ENCODE data around the gene ABCA2.
"Not testable (repeated sequence)": the region's sequence is repeated elsewhere in the genome, so short reads cannot be mapped to it uniquely, and the experiment has no call there.

Gene ABCA2

DNA sequence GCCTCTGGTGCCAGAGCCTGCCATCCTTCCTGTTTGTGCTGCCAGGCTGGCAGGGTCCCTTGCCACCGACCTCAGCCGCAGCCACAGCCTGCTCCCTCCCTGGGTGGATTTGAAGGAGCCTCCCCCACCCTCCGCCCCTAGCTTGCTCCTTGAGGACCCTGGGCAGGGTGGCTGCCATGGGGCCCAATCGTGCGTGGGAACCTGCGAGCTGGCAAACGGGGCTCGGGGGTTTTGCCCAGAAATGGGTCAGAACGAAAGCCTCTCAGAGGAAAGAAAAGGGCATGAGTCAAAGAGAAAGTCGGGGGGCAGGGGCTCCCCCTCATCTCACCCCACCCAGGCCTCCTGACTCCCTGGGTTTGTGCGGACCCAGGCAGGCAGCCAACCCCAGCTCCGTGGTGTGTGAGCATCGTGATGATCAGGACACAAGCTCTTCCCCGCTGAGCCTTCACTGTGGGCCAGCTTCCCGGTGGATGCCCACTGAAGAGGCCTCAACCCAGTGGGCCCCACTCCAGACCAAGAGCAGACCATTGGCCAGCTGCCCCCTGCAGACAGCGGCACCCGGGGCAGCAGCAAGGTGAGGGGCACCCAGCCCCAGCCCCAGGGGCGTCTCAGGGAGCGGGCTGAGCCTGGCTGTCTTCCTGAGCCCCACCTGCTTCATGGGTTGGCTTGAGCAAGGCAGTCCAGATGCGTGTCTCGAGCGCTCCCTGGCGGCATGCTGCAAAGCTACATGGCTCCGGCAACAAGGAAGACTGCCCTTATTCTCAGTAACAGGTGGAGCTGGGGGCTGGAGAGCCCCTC is 6.9 kb upstream of the ABCA2 start:
- ChIA-PET CTCF (interaction anchor here (0.6 to 2.5 kb wide), 16 partner anchors 9 to 248 kb away, joined by 3 to 45 read pairs (median 4); partner anchors contain the start of genes AJM1 and NPDC1), POLR2A (interaction anchor here (0.9 to 3.0 kb wide), 4 partner anchors 42 to 137 kb away, joined by 3 to 14 read pairs (median 3); partner anchors contain the start of gene MAN1B1)
- TF ChIP-seq NFRKB (IDR thresholded peaks at IDR 0.05) (no peak), CTBP1 (IDR thresholded peaks at IDR 0.05; ENCODE audit: borderline replicate concordance) (no peak), ARNT (IDR thresholded peaks at IDR 0.05) (no peak), BHLHE40 (IDR thresholded peaks at IDR 0.05; ENCODE audit: borderline replicate concordance) (no peak), TARDBP (IDR thresholded peaks at IDR 0.05) (no peak), ELF4 (IDR thresholded peaks at IDR 0.05) (no peak), L3MBTL2 (conservative IDR thresholded peaks at IDR 0.05) (no peak), FOXA1 (IDR thresholded peaks at IDR 0.05) (no peak), LEF1 (IDR thresholded peaks at IDR 0.05; ENCODE audit: borderline replicate concordance) (no peak), SP1 (IDR thresholded peaks at IDR 0.05) (no peak), ZNF384 (IDR thresholded peaks at IDR 0.05) (no peak), FOXM1 (IDR thresholded peaks at IDR 0.05; ENCODE audit: borderline replicate concordance) (no peak), SUZ12 (IDR thresholded peaks at IDR 0.05) (no peak), FOXK2 (IDR thresholded peaks at IDR 0.05) (no peak), HDGF (IDR thresholded peaks at IDR 0.05; ENCODE audit: borderline replicate concordance) (no peak)
- TF ChIP-seq, protein P1, sequence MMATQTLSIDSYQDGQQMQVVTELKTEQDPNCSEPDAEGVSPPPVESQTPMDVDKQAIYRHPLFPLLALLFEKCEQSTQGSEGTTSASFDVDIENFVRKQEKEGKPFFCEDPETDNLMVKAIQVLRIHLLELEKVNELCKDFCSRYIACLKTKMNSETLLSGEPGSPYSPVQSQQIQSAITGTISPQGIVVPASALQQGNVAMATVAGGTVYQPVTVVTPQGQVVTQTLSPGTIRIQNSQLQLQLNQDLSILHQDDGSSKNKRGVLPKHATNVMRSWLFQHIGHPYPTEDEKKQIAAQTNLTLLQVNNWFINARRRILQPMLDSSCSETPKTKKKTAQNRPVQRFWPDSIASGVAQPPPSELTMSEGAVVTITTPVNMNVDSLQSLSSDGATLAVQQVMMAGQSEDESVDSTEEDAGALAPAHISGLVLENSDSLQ (IDR thresholded peaks at IDR 0.05), result no peak
- peak; percentile 90 for DNase-seq (ENCODE audit: extremely low spot score)

DNA sequence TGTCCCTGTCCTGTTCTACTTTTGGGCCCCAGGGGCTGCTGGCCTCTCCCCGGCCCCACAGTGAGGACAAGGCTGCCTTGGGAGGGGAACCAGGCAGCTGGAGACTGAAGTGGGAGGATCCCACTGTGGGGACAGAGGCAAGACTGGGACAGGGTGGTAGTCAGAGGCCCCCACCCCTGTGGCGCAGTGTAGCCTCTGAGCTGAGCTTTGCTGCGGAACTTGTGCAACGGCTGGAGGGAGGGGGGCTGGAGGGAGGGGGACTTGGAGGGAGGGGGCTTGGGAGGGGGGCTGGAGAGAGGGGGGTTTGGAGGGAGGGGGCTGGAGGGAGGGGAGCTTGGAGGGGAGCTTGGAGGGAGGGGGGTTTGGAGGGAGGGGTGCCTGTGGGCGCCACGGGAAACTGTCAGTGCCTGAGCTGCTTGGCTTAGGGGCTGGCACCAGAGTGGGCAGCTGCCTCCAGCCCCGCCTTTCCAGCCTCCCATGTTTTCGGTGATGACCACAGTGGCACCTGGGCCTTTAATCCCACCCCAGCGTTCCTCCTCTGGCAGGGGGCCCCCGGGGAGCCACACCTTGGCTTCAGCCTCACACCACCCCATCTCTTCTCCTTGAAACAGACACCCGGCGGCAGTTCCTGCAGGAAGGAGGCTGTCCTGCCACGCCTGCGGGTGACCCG is 6.1 kb upstream of the ABCA2 start:
- TF ChIP-seq HDGF (IDR thresholded peaks at IDR 0.05; ENCODE audit: borderline replicate concordance) (no peak), FOXM1 (IDR thresholded peaks at IDR 0.05; ENCODE audit: borderline replicate concordance) (no peak), L3MBTL2 (conservative IDR thresholded peaks at IDR 0.05) (no peak), TARDBP (IDR thresholded peaks at IDR 0.05) (no peak), LEF1 (IDR thresholded peaks at IDR 0.05; ENCODE audit: borderline replicate concordance) (no peak), CTBP1 (IDR thresholded peaks at IDR 0.05; ENCODE audit: borderline replicate concordance) (no peak), SP1 (IDR thresholded peaks at IDR 0.05) (no peak), FOXA1 (IDR thresholded peaks at IDR 0.05) (no peak), NFRKB (IDR thresholded peaks at IDR 0.05) (no peak), FOXK2 (IDR thresholded peaks at IDR 0.05) (no peak), SUZ12 (IDR thresholded peaks at IDR 0.05) (no peak), ARNT (IDR thresholded peaks at IDR 0.05) (no peak), BHLHE40 (IDR thresholded peaks at IDR 0.05; ENCODE audit: borderline replicate concordance) (no peak), ELF4 (IDR thresholded peaks at IDR 0.05) (no peak), ZNF384 (IDR thresholded peaks at IDR 0.05) (no peak)
- TF ChIP-seq, protein P1 (IDR thresholded peaks at IDR 0.05), result no peak
- ChIA-PET POLR2A (interaction anchor here (1.3 to 3.0 kb wide), 2 partner anchors 52 to 85 kb away, joined by 3 to 14 read pairs; partner anchors contain the start of gene MAN1B1), CTCF (interaction anchor here (0.6 to 2.5 kb wide), 9 partner anchors 10 to 247 kb away, joined by 3 to 45 read pairs (median 10); partner anchors contain the start of gene NPDC1)
- no peak for DNase-seq (ENCODE audit: extremely low spot score)

DNA sequence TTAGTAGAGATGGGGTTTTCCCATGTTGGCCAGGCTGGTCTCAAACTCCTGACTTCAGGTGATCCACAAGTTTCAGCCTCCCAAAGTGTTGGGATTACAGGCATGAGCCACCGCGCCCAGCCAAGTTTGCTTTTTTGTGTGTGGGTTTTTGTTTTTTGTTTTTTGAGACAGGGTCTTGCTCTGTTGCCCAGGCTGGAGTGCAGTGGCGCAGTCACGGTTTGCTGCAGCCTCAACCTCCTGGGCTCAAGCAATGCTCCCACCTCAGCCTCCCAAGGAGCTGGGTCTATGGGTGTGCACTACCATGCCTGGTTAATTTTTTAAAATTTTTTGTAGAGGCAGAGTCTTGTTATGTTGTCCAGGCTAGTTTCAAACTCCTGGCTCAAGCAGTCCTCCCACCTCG is 5.4 kb upstream of the ABCA2 start:
- DNase-seq (ENCODE audit: extremely low spot score); POLR2A ChIA-PET: not testable (repeated sequence)
- CTCF ChIA-PET, result interaction anchor here (2.5 kb wide), 1 partner anchor 86 kb away, joined by 45 read pairs; no protein-coding TSS in a partner anchor

DNA sequence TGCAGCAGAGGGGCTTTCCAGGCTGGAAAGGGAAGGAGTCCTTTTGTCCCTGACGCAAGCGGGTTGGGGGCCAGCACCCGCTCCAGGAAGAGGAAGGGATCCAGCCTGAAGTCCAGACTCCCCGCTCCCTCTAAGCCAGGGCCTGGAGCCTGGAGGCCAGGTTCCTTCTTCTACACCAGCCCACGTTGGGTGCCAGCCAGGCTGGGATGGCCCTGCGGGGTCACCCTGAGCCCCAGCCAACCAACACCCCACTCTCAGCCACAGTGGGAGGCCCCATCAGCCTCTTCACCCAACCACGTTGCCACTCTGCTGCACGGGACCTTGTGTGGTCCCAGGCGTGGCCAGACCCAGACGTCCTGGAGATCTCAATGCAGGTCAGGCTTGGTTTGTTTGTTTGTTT is 4.8 kb upstream of the ABCA2 start:
- ChIA-PET CTCF (no interaction called here), POLR2A (no interaction called here)
- no peak for DNase-seq (ENCODE audit: extremely low spot score)
- no peak for TF ChIP-seq FOXA1 (IDR thresholded peaks at IDR 0.05)
- TF ChIP-seq, protein P1 (IDR thresholded peaks at IDR 0.05), result no peak
- no peak for TF ChIP-seq FOXK2 (IDR thresholded peaks at IDR 0.05)
- no peak for TF ChIP-seq CTBP1 (IDR thresholded peaks at IDR 0.05; ENCODE audit: borderline replicate concordance)
- no peak for TF ChIP-seq SP1 (IDR thresholded peaks at IDR 0.05)
- TF ChIP-seq TARDBP (IDR thresholded peaks at IDR 0.05), result no peak
- no peak for TF ChIP-seq LEF1 (IDR thresholded peaks at IDR 0.05; ENCODE audit: borderline replicate concordance)

DNA sequence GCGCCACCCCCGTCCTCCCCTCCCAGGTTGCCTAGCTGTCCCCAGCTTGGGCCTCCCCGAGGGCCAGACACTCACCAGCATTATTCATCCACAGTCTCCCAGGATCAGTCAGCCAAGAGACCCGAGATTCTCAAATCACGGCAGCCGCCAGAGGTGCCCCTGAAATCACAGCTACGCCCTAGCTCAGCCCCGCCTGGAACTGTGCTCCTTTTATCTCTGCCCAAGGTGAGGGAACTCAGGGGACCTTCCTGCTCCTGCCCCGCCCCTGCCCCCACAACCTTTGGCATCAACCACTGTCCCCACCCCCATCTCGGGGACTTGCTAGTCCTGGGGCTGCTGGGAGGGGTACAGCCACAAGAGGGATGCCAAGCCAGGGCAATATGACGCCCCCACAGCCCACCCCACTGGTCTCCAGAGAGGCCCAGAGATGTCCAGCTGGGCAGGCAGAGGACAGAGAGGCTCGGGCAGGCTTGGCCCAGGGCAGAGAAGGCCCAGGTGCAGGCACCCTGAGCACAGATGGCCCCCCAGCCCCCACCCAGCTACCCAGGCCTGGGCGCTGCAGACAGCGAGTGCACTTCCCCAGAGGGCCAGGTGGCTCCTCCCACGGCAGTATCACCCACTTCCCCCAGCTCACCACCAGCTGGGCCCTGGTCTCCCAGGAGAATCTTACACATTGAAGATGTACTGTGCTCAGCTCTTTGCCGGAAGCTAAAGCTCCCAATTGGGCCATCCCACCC is 4.0 kb upstream of the ABCA2 start, which contains the start of gene FUT7:
Gene FUT7, minus strand, starts transcription at position 185 of the 737 bp plus-strand sequence. Its CDS starts 97 bp downstream, at position 88.
- ChIA-PET CTCF (no interaction called here), POLR2A (no interaction called here)
- DNase-seq (ENCODE audit: extremely low spot score), result no peak
- TF ChIP-seq BHLHE40 (IDR thresholded peaks at IDR 0.05; ENCODE audit: borderline replicate concordance), result no peak
- no peak for TF ChIP-seq ARNT (IDR thresholded peaks at IDR 0.05)
- no peak for TF ChIP-seq FOXK2 (IDR thresholded peaks at IDR 0.05)
- no peak for TF ChIP-seq HDGF (IDR thresholded peaks at IDR 0.05; ENCODE audit: borderline replicate concordance)
- TF ChIP-seq FOXA1 (IDR thresholded peaks at IDR 0.05), result no peak
- TF ChIP-seq SUZ12 (IDR thresholded peaks at IDR 0.05), result no peak
- TF ChIP-seq ZNF384 (IDR thresholded peaks at IDR 0.05), result no peak
- TF ChIP-seq ELF4 (IDR thresholded peaks at IDR 0.05), result no peak
- TF ChIP-seq NFRKB (IDR thresholded peaks at IDR 0.05), result no peak
- no peak for TF ChIP-seq CTBP1 (IDR thresholded peaks at IDR 0.05; ENCODE audit: borderline replicate concordance)
- TF ChIP-seq, protein P1 (IDR thresholded peaks at IDR 0.05), result no peak
- no peak for TF ChIP-seq TARDBP (IDR thresholded peaks at IDR 0.05)
- no peak for TF ChIP-seq FOXM1 (IDR thresholded peaks at IDR 0.05; ENCODE audit: borderline replicate concordance)
- TF ChIP-seq LEF1 (IDR thresholded peaks at IDR 0.05; ENCODE audit: borderline replicate concordance), result no peak
- TF ChIP-seq SP1 (IDR thresholded peaks at IDR 0.05), result no peak
